GM12878 (cell line): ENCODE data around the gene AHCYL2. TPM values are rescaled to one million over a fixed set of nuclear protein-coding genes. Genes with fewer than 3 reads are reported as not detected.

ENCODE experiments used
- ATAC-seq: fragments of 200-7000 bp; cut with Tn5 transposase; 3 replicates; pipeline ENCODE4 v1.9.1; 2020; ENCODE audit warnings: mild to moderate bottlenecking, moderate library complexity
- BruUV-seq: library from RNA; stranded (reverse); fragments of 400-500 nt; replicated peaks from 2 replicates; lab custom pipeline; 2021; lab: Mats Ljungman, UMichigan
- CTCF ChIA-PET: fragments of 300-600 bp; sonication (Branson Sonifier 250); formaldehyde crosslinking; extraction: SDS; loops from one replicate; lab custom pipeline; 2021; ENCODE audit warnings: inconsistent platforms; lab: Yijun Ruan, JAX
- POLR2A ChIA-PET: fragments of 350-600 bp; formaldehyde crosslinking; extraction: SDS; loops from one replicate; lab custom pipeline; 2021; ENCODE audit warnings: inconsistent platforms; lab: Charles Lee
- RAD21 ChIA-PET: fragments of 300-600 bp; sonication (Branson Sonifier 250); formaldehyde crosslinking; loops from one replicate; lab custom pipeline; 2023; ENCODE audit warnings: antibody characterized with exemption; ENCODE audit not compliant: unreplicated experiment; lab: Charles Lee
- SMC1A ChIA-PET: fragments of 300-600 bp; sonication (Branson Sonifier 250); formaldehyde crosslinking; loops from one replicate; lab custom pipeline; 2023; ENCODE audit not compliant: unreplicated experiment, uncharacterized antibody; lab: Charles Lee
- DNase-seq: peaks from one replicate; pipeline ENCODE4 v3.0.0-alpha.2; 2011; ENCODE audit warnings: low read depth, low spot score
- FAIRE-seq: peaks from 3 replicates; lab custom pipeline; 2011; peaks lifted over from hg19 to GRCh38; lab: Jason Lieb, UNC
- H2AFZ ChIP-seq: 2 replicates; pipeline ENCODE4 v1.6.0; 2011; ENCODE audit warnings: low read depth, low read length, control low read depth; ENCODE audit not compliant: control insufficient read depth
- H3K27ac ChIP-seq: 2 replicates; pipeline ENCODE4 v1.5.1; 2011; ENCODE audit warnings: control low read depth; ENCODE audit not compliant: control insufficient read depth, insufficient read depth
- H3K27me3 ChIP-seq, 2 experiments: replicated peaks in 1 of 2; 2 replicates each; pipeline versions ENCODE4 v1.6.0 to v1.6.1; 2011; ENCODE audit warnings: low read length in 1 of 2; ENCODE audit not compliant: control insufficient read depth in 2 of 2, insufficient read depth in 2 of 2
- H3K36me3 ChIP-seq, 2 experiments: 2 replicates each; pipeline ENCODE4 v1.5.1; 2011; ENCODE audit warnings: low read length in 1 of 2; ENCODE audit not compliant: control insufficient read depth in 2 of 2, insufficient read depth in 2 of 2
- H3K4me1 ChIP-seq: 2 replicates; pipeline ENCODE4 v1.6.1; 2011; ENCODE audit warnings: mild to moderate bottlenecking, low read length, moderate library complexity, mixed read lengths; ENCODE audit not compliant: control insufficient read depth, insufficient read depth
- H3K4me2 ChIP-seq: 2 replicates; pipeline ENCODE4 v1.6.0; 2011; ENCODE audit warnings: control low read depth; ENCODE audit not compliant: control insufficient read depth, insufficient read depth
- H3K4me3 ChIP-seq: fragments of 200-600 bp; sonication (generic); 2 replicates; pipeline ENCODE4 v1.5.1; 2016
- H3K79me2 ChIP-seq: 2 replicates; pipeline ENCODE4 v1.6.0; 2011; ENCODE audit warnings: low read length; ENCODE audit not compliant: control insufficient read depth, insufficient read depth
- H3K9ac ChIP-seq: 2 replicates; pipeline ENCODE4 v1.8.0; 2011; ENCODE audit warnings: low read length, control low read depth, mixed read lengths; ENCODE audit not compliant: control insufficient read depth, insufficient read depth
- H3K9me3 ChIP-seq: replicated peaks from 3 replicates; pipeline ENCODE4 v1.5.1; 2011; ENCODE audit warnings: mild to moderate bottlenecking, low read length; ENCODE audit not compliant: control insufficient read depth, insufficient read depth
- H4K20me1 ChIP-seq: 2 replicates; pipeline ENCODE4 v1.6.0; 2011; ENCODE audit not compliant: control insufficient read depth, insufficient read depth
- MEF2B ChIP-seq: fragments of 450-650 bp; IDR thresholded peaks from 2 replicates; pipeline ENCODE4 v1.6.1; 2018; ENCODE audit warnings: mild to moderate bottlenecking, moderate library complexity; ENCODE audit not compliant: partially characterized antibody, poor library complexity, severe bottlenecking
- STAT3 ChIP-seq: IDR thresholded peaks from 2 replicates; pipeline ENCODE4 v1.6.1; 2011; ENCODE audit warnings: low read depth, low read length, improper control_type of control experiment
- YY1 ChIP-seq: IDR thresholded peaks from 2 replicates; pipeline ENCODE4 v1.6.1; 2011; ENCODE audit warnings: low read depth, mild to moderate bottlenecking, low read length
- ZBTB40 ChIP-seq: fragments of 450-650 bp; IDR thresholded peaks from 2 replicates; pipeline ENCODE4 v1.6.1; 2016; ENCODE audit warnings: mild to moderate bottlenecking, moderate library complexity, borderline replicate concordance
- ZNF24 ChIP-seq: fragments of 450-650 bp; IDR thresholded peaks from 2 replicates; pipeline ENCODE4 v1.6.1; 2017; ENCODE audit warnings: antibody characterized with exemption, mild to moderate bottlenecking
- WGBS: methylation state at CpG from one replicate; pipeline ENCODE4 v1.1.6; 2016; ENCODE audit warnings: low lambda C conversion rate; ENCODE audit not compliant: insufficient replicate concordance, insufficient coverage; ENCODE audit errors: missing lambda C conversion rate; 5-methylcytosine and 5-hydroxymethylcytosine counted together
- in situ Hi-C: fragments of 300-500 bp; cut with MboI; formaldehyde crosslinking; loops from 9 replicates; pipeline ENCODE4 v1.14.3; 2018; ENCODE audit warnings: mixed read lengths
- intact Hi-C: fragments of 100-400 bp; cut with micrococcal nuclease; formaldehyde crosslinking; loops from one replicate; pipeline ENCODE4 v1.14.2; 2022; ENCODE audit not compliant: unreplicated experiment
- polyA plus RNA-seq, 11 experiments: library from polyadenylated mRNA; depleted of rRNA in 4 of 11; unstranded in 6 of 11; stranded (reverse) in 5 of 11; fragments of >200 nt; fragmentation: Nextera tagmentation in 4 of 11; fragmentation: Illumina TruSeq in 1 of 11; extraction: Ambion mirVana in 4 of 11; extraction: Trizol in 1 of 11; gene quantifications; 1 replicate in 1 of 11; 2 replicates in 10 of 11; pipeline versions ENCODE4 v1.2.1 to v1.2.3, GENCODE V29; 2011 to 2016; ENCODE audit warnings: inconsistent platforms in 2 of 11, missing spikeins in 2 of 11, low read depth in 1 of 11
- total RNA-seq, 4 experiments: library from RNA; depleted of rRNA in 3 of 4; stranded (reverse); fragments of >200 nt in 3 of 4; fragmentation: Illumina TruSeq in 1 of 4; extraction: Trizol in 1 of 4; gene quantifications; 2 replicates each; pipeline versions ENCODE4 v1.2.1 to v1.2.3, GENCODE V29; 2013 to 2021

The AHCYL2 gene
- total and polyA plus RNA-seq, 10 of the 15 experiments (the other 5 are each of a cell fraction or from before 2014, with no cell fraction given) = 1.7 to 29.1 (median 5.4) TPM

- CTCF ChIA-PET = interaction anchor here (2.3 kb wide), 1 partner anchor 13 kb away, joined by 6 read pairs; no protein-coding TSS in a partner anchor
- no peaks in the 10 kb centered on the region for H3K36me3 ChIP-seq
- H3K9ac ChIP-seq = no peak overlapping the region
- POLR2A ChIA-PET = interaction anchor here (1.1 kb wide), 1 partner anchor 38 kb away, joined by 3 read pairs; no protein-coding TSS in a partner anchor
- intact Hi-C loops = no loop called here
- H3K4me3 ChIP-seq = no peak overlapping the region
- no peaks in the 10 kb centered on the region for H3K27me3 ChIP-seq
- no peak overlapping the region for H3K4me2 ChIP-seq
- in situ Hi-C loops = no loop called here
- no peaks in the 10 kb centered on the region for H3K9me3 ChIP-seq
- no peak overlapping the region for H3K27ac ChIP-seq
- H3K4me1 ChIP-seq = no peaks in the 10 kb centered on the region
- FAIRE-seq (no peak), ATAC-seq (no peak), DNase-seq (no peak)
- no peaks in the 10 kb centered on the region for H4K20me1 ChIP-seq
- SMC1A ChIA-PET = interaction anchor here (0.5 kb wide), 1 partner anchor 25 kb away, joined by 3 read pairs; no protein-coding TSS in a partner anchor
- WGBS = 43% methylated on average over 29 of the region's 29 CpGs
- RAD21 ChIA-PET = no interaction called here
- BruUV-seq = no TSS peak
- H2AFZ ChIP-seq = no peak overlapping the region
- TF ChIP-seq ZNF24 (no peak), ZBTB40 (no peak), YY1 (no peak), STAT3 (no peak), MEF2B (no peak)
- H3K79me2 ChIP-seq = no peaks in the 10 kb centered on the region
Observed at GRCh38 chr7:129205126-129205818, 19.6 kb upstream of the AHCYL2 start.
